Karpas-422 (cell line): Measurements from ENCODE around the gene RAB3IL1. TPM values are rescaled to one million over a fixed set of nuclear protein-coding genes. Genes with fewer than 3 reads are reported as not detected.
"Not testable (repeated sequence)": the region's sequence is repeated elsewhere in the genome, so short reads cannot be mapped to it uniquely, and the experiment has no call there.

Source experiments
- DNase-seq: peaks from one replicate; pipeline ENCODE4 v3.0.0-alpha.2; 2015
- H2AFZ ChIP-seq: fragments of 200-600 bp; sonication (generic); 2 replicates; pipeline ENCODE4 v1.6.1; 2014; ENCODE audit warnings: antibody characterized with exemption, low read length, mixed read lengths
- H3K27ac ChIP-seq: fragments of 200-600 bp; sonication (generic); 2 replicates; pipeline ENCODE4 v1.5.1; 2014; ENCODE audit warnings: mild to moderate bottlenecking, low read length, moderate library complexity
- H3K27me3 ChIP-seq: fragments of 200-600 bp; sonication (generic); 2 replicates; pipeline ENCODE4 v1.6.1; 2014; ENCODE audit warnings: low read length, mixed read lengths
- H3K36me3 ChIP-seq: fragments of 200-600 bp; sonication (generic); 2 replicates; pipeline ENCODE4 v1.6.1; 2014; ENCODE audit warnings: low read length, mixed read lengths; ENCODE audit not compliant: insufficient read depth
- H3K4me1 ChIP-seq: fragments of 200-600 bp; sonication (generic); 2 replicates; pipeline ENCODE4 v1.6.1; 2014; ENCODE audit warnings: mild to moderate bottlenecking, low read length, mixed read lengths
- H3K4me2 ChIP-seq: fragments of 200-600 bp; sonication (generic); 2 replicates; pipeline ENCODE4 v1.6.1; 2014; ENCODE audit warnings: low read length, low read depth, mild to moderate bottlenecking; ENCODE audit not compliant: poor library complexity, severe bottlenecking
- H3K4me3 ChIP-seq: fragments of 200-600 bp; sonication (generic); 2 replicates; pipeline ENCODE4 v1.5.1; 2014; ENCODE audit warnings: mild to moderate bottlenecking, antibody characterized with exemption, low read length, mixed read lengths
- H3K79me2 ChIP-seq: fragments of 200-600 bp; sonication (generic); 2 replicates; pipeline ENCODE4 v1.6.1; 2014; ENCODE audit warnings: mild to moderate bottlenecking, low read length, mixed read lengths
- H3K9ac ChIP-seq: fragments of 200-600 bp; sonication (generic); 2 replicates; pipeline ENCODE4 v1.6.0; 2014; ENCODE audit warnings: low read length
- H3K9me2 ChIP-seq: fragments of 200-600 bp; sonication (generic), shearing (Covaris generic); replicated peaks from 2 replicates; pipeline ENCODE4 v1.6.0; 2014; ENCODE audit warnings: mild to moderate bottlenecking, low read length, moderate library complexity; ENCODE audit not compliant: insufficient read depth
- H3K9me3 ChIP-seq: fragments of 300-700, 200-600 bp; sonication (generic); 2 replicates; pipeline ENCODE4 v1.6.1; 2014; ENCODE audit warnings: low read length, mixed read lengths
- H4K20me1 ChIP-seq: fragments of 200-600 bp; sonication (generic); 2 replicates; pipeline ENCODE4 v1.6.1; 2014; ENCODE audit warnings: mild to moderate bottlenecking, antibody characterized with exemption, low read length, low read depth; ENCODE audit not compliant: insufficient read depth
- total RNA-seq: library from RNA; depleted of rRNA; stranded (reverse); fragments of >200 nt; shearing (Covaris generic); gene quantifications from 2 replicates; pipeline ENCODE4 v1.2.3, GENCODE V29; 2014; ENCODE audit warnings: low replicate concordance

RAB3IL1 gene
- total RNA-seq, 1 experiment from 2014 or later, result not detected

DNA sequence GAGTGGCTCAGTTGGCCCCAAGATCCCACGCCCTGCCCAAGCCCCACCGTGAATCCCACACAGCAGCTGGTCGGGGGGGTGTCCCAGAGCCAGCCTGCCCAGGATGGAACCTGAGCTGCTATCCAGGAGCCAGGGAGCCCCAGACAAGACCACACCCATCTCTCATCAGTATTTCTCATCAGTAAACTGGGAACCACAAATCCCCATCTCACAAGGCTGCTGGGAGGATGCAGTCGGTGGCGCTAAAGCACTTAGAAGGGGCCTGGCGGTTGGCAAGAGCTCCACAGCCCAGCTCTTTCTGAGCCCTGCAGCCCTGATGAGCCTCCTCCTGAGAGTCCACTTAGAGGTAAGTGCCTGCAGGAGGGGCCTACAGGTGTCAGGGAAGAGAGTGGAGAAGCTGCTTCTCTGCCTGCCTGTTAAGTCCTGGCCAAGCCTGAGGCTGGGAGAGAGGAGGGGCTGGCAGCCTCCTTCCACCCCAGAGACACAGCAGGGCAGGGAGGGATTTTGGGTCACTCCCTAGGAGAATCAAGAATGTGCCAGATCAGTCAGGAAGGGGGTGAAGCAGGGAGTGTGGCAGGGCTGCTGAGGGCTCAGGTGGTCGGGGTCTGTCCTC lies 32.1 kb downstream of the RAB3IL1 start:
- Histone ChIP-seq H3K9me3 (no peaks in the 10 kb centered on the region; the same call in 1 of the 2 replicates), H3K79me2 (no peaks in the 10 kb centered on the region), H2AFZ (no peak overlapping the region), H3K9me2 (no peaks in the 10 kb centered on the region), H3K27ac (no peak overlapping the region), H3K4me2 (no peak overlapping the region), H3K9ac (no peak overlapping the region), H3K36me3 (no peaks in the 10 kb centered on the region), H4K20me1 (no peaks in the 10 kb centered on the region), H3K27me3 (no peaks in the 10 kb centered on the region), H3K4me3 (no peak overlapping the region), H3K4me1 (peaks cover 20% of the 10 kb centered on the region)
- no peak for DNase-seq

GRCh38 chr11:61883947-61884346 lies 33.4 kb downstream of the RAB3IL1 start:
- Histone ChIP-seq H3K27me3 (no peaks in the 10 kb centered on the region), H3K79me2 (no peaks in the 10 kb centered on the region), H3K4me1 (peaks cover 26% of the 10 kb centered on the region), H2AFZ (no peak overlapping the region), H3K9me3 (no peaks in the 10 kb centered on the region; the same call in 1 of the 2 replicates), H3K9ac (no peak overlapping the region), H3K4me2 (no peak overlapping the region), H4K20me1 (no peaks in the 10 kb centered on the region), H3K36me3 (no peaks in the 10 kb centered on the region), H3K4me3 (no peak overlapping the region), H3K27ac (no peak overlapping the region), H3K9me2 (no peaks in the 10 kb centered on the region)
- no peak for DNase-seq

DNA sequence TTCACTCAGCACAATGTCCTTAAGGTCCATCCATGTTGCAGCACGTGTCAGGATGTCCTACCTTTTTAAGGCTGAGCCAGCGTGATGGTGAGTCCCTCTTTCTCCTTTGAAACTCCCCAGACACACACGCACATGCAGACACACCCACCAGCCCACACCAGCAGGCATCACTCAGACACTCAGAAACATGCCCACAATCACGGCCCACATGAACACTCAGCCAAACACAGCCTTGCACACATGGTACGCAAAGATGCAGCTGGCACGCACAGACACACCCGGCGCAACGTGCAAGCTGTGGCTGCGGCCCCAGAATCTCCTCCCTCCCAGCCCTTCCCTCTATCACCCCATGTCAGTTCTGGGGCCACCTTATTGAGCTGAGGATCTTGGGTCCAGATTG lies 34.0 kb downstream of the RAB3IL1 start:
- Histone ChIP-seq H2AFZ (no peak overlapping the region), H4K20me1 (no peaks in the 10 kb centered on the region), H3K4me1 (peaks cover 26% of the 10 kb centered on the region), H3K36me3 (no peaks in the 10 kb centered on the region), H3K27ac (no peak overlapping the region), H3K79me2 (no peaks in the 10 kb centered on the region), H3K9me2 (no peaks in the 10 kb centered on the region), H3K27me3 (no peaks in the 10 kb centered on the region), H3K4me3 (no peak overlapping the region), H3K9me3 (no peaks in the 10 kb centered on the region; the same call in 1 of the 2 replicates), H3K9ac (no peak overlapping the region), H3K4me2 (no peak overlapping the region)
- no peak for DNase-seq

DNA sequence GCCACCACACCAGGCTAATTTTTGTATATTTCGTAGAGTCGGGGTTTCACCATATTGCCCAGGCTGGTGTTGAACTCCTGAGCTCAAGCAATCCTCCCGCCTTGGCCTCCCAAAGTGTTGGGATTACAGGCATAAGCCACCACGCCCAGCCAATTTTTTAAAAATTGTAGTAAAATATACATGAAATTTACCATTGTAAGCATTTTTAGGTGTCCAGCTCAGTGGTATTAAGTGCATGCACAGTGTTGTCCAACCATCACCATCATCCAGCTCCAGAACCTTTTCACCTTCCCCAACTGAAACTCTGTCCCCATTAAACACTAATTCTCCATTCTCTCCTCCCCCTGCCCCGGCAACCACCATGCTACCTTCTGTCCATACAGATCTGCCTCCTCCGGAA lies 34.5 kb downstream of the RAB3IL1 start:
- H3K27ac ChIP-seq, result no peak overlapping the region
- H3K9ac ChIP-seq, result no peak overlapping the region
- no peaks in the 10 kb centered on the region for H3K27me3 ChIP-seq
- H2AFZ ChIP-seq, result no peak overlapping the region
- peaks cover 26% of the 10 kb centered on the region for H3K4me1 ChIP-seq
- H3K4me2 ChIP-seq, result no peak overlapping the region
- no peaks in the 10 kb centered on the region for H3K9me2 ChIP-seq
- no peaks in the 10 kb centered on the region for H3K79me2 ChIP-seq
- H3K9me3 ChIP-seq, result no peaks in the 10 kb centered on the region; the same call in 1 of the 2 replicates
- no peaks in the 10 kb centered on the region for H4K20me1 ChIP-seq
- no peak for DNase-seq
- no peak overlapping the region for H3K4me3 ChIP-seq
- no peaks in the 10 kb centered on the region for H3K36me3 ChIP-seq

DNA sequence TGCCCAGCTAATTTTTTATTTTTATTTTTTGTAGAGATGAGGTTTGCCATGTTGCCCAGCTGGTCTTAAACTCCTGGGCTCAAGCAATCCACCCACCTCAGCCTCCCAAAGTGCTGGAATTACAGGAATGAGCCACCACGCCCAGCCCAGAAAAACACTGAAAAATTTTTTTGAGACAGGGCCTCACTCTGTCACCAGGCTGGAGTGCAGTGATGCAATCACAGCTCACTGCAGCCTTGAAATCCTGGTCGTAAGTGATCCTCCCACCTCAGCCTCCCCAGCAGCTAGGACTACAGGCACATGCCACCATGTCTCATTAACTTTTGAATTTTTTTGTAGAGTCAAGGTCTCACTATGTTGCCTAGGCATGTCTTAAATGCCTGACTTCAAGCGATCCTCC lies 35.1 kb downstream of the RAB3IL1 start:
- H3K9ac ChIP-seq, H3K4me2 ChIP-seq, H4K20me1 ChIP-seq, H3K36me3 ChIP-seq, H3K9me3 ChIP-seq, H3K79me2 ChIP-seq, H3K9me2 ChIP-seq, H3K4me3 ChIP-seq, H3K27ac ChIP-seq, H3K27me3 ChIP-seq, DNase-seq, H2AFZ ChIP-seq: not testable (repeated sequence)
- peaks cover 26% of the 10 kb centered on the region for H3K4me1 ChIP-seq

DNA sequence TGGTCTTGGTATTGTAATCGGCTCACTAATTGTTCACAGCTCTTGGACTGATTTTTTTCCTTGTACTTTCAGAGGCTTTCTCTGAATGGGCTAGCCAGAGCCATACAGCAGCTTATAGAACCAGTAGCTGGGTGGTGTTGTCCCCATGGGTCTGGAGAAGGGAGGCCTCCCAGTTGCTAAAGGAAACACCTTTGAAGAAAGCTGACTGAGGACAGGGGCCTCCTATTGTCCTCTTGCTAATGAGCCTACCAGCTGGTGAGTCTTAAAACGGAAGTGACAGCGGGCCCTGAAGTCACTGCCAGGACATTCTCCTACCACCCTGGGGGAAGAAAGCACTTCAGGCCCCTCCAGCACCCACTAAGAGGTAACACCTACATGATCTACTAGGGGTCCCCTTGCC lies 36.0 kb downstream of the RAB3IL1 start:
- Histone ChIP-seq H3K79me2 (no peaks in the 10 kb centered on the region), H4K20me1 (no peaks in the 10 kb centered on the region), H3K27me3 (no peaks in the 10 kb centered on the region), H3K9me3 (no peaks in the 10 kb centered on the region), H3K4me3 (no peak overlapping the region), H2AFZ (no peak overlapping the region), H3K9me2 (no peaks in the 10 kb centered on the region), H3K4me1 (peaks cover 26% of the 10 kb centered on the region), H3K36me3 (no peaks in the 10 kb centered on the region), H3K4me2 (peak overlapping the region; percentile 85), H3K9ac (peak overlapping the region; percentile 18; the same call in 1 of the 2 replicates), H3K27ac (0 out of 2 replicates have a peak overlapping the region, but pooled peaks have one; percentile 43)
- no peak for DNase-seq

DNA sequence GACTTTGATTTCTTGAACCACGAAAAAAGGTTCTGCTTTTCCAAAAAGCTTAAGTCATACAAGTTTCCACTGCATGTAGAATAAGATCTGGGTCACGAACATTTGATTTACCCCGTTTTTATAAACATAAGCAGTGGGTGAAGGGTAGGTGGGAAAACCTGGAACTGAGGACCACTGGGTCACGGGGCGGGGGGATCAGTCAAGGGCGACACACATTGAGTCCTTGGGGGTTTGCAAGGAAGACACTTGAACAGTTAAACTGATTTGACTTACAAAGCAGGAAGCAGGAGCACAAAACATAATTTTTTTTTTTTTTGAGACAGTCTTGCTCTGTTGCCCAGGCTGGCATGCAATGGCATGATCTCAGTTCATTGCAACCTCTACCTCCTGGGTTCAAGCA lies 36.9 kb downstream of the RAB3IL1 start:
- no peaks in the 10 kb centered on the region for H3K36me3 ChIP-seq
- no peaks in the 10 kb centered on the region for H3K27me3 ChIP-seq
- no peaks in the 10 kb centered on the region for H3K9me2 ChIP-seq
- H3K27ac ChIP-seq, result peak overlapping the region; percentile 64
- peak overlapping the region; percentile 70 for H3K9ac ChIP-seq
- H3K9me3 ChIP-seq, result no peaks in the 10 kb centered on the region
- H3K4me2 ChIP-seq, result peak overlapping the region; percentile 85
- peak overlapping the region; percentile 66 for H3K4me3 ChIP-seq
- H3K79me2 ChIP-seq, result no peaks in the 10 kb centered on the region
- peak; percentile 89 for DNase-seq
- H4K20me1 ChIP-seq, result no peaks in the 10 kb centered on the region
- peaks cover 26% of the 10 kb centered on the region for H3K4me1 ChIP-seq
- H2AFZ ChIP-seq, result peak overlapping the region; percentile 92

GRCh38 chr11:61880031-61880430 lies 37.3 kb downstream of the RAB3IL1 start:
- H3K9me2 ChIP-seq, result no peaks in the 10 kb centered on the region
- H3K9ac ChIP-seq, result peak overlapping the region; percentile 70
- H3K79me2 ChIP-seq, result no peaks in the 10 kb centered on the region
- H2AFZ ChIP-seq, result peak overlapping the region; percentile 92
- H3K27me3 ChIP-seq, result no peaks in the 10 kb centered on the region
- H3K9me3 ChIP-seq, result no peaks in the 10 kb centered on the region
- no peaks in the 10 kb centered on the region for H3K36me3 ChIP-seq
- peak overlapping the region; percentile 85 for H3K4me2 ChIP-seq
- DNase-seq, result peak; percentile 83
- peaks cover 26% of the 10 kb centered on the region for H3K4me1 ChIP-seq
- H4K20me1 ChIP-seq, result no peaks in the 10 kb centered on the region
- H3K4me3 ChIP-seq, result peak overlapping the region; percentile 66
- peak overlapping the region; percentile 64 for H3K27ac ChIP-seq
